ENCODE data around the gene PARP1. TPM values are rescaled to one million over a fixed set of nuclear protein-coding genes. Genes with fewer than 3 reads are reported as not detected.

The PARP1 gene
- polyA plus RNA-seq, 1 experiment = 111 TPM

DNA sequence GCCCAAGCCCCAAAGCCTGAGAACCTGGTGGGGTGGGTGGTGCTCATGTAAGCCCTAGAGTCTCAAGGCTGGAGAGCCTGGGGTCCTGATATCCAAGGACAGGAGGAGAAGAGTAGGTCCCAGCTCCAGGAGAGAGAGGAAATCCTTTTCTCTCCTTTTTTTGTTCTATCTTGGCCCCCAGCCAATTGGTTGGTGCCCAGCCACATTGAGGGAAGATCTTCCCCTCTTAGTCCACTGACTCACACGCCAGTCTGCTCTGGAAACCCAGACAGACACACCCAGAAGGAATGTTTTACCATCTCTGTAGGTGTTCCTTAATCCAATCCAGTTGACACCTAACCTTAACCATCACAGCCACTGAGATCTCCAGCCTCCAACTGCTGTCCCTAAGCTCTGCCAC lies 82.7 kb downstream of the PARP1 start:
- ChIA-PET POLR2A (no interaction called here), CTCF (interaction anchor here (1.0 kb wide), 1 partner anchor 83 kb away, joined by 3 read pairs; no protein-coding TSS in a partner anchor)
- Histone ChIP-seq H3K27me3 (ENCODE audit: control insufficient read depth, insufficient read depth, low read length) (peaks cover 2% of the 10 kb centered on the region), H3K9me3 (ENCODE audit: control insufficient read depth, insufficient read depth, low read length) (no peaks in the 10 kb centered on the region; the same call in 1 of the 2 replicates), H3K4me3 (ENCODE audit: low read depth, low read length) (no peak overlapping the region), H3K27ac (ENCODE audit: low read depth, low read length) (no peak overlapping the region)
- TF ChIP-seq, protein P1, sequence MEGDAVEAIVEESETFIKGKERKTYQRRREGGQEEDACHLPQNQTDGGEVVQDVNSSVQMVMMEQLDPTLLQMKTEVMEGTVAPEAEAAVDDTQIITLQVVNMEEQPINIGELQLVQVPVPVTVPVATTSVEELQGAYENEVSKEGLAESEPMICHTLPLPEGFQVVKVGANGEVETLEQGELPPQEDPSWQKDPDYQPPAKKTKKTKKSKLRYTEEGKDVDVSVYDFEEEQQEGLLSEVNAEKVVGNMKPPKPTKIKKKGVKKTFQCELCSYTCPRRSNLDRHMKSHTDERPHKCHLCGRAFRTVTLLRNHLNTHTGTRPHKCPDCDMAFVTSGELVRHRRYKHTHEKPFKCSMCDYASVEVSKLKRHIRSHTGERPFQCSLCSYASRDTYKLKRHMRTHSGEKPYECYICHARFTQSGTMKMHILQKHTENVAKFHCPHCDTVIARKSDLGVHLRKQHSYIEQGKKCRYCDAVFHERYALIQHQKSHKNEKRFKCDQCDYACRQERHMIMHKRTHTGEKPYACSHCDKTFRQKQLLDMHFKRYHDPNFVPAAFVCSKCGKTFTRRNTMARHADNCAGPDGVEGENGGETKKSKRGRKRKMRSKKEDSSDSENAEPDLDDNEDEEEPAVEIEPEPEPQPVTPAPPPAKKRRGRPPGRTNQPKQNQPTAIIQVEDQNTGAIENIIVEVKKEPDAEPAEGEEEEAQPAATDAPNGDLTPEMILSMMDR (IDR thresholded peaks at IDR 0.05; ENCODE audit: low read depth, low read length) = no peak
- no peak for DNase-seq (ENCODE audit: low read depth, low spot score)

DNA sequence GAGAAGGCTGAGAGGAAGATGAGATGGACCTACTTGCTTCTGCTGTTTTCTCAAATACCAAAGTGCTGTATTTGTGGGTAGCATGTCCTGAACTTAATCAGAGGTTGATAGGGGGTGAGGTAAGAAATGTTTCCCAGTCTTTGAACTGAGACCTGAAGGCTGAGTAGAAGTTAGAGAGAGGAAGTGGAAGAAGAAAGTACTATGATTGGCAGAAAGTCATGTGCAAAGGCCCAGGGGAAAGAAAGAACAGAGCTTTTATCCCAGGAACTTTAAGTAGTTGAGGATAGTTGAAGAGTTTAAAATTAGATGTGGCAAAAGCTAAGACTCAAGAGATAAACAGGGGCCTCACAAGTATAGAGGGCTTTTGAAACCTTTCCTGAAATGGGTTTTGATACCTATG lies 83.4 kb downstream of the PARP1 start:
- no peak for DNase-seq (ENCODE audit: low read depth, low spot score)
- TF ChIP-seq, protein P1 (IDR thresholded peaks at IDR 0.05; ENCODE audit: low read depth, low read length) = no peak
- POLR2A ChIA-PET = no interaction called here
- Histone ChIP-seq H3K27ac (ENCODE audit: low read depth, low read length) (no peak overlapping the region), H3K27me3 (ENCODE audit: control insufficient read depth, insufficient read depth, low read length) (peaks cover 2% of the 10 kb centered on the region), H3K9me3 (ENCODE audit: control insufficient read depth, insufficient read depth, low read length) (no peaks in the 10 kb centered on the region; the same call in 1 of the 2 replicates), H3K4me3 (ENCODE audit: low read depth, low read length) (no peak overlapping the region)
- CTCF ChIA-PET = interaction anchor here (1.0 kb wide), 1 partner anchor 84 kb away, joined by 3 read pairs; no protein-coding TSS in a partner anchor

DNA sequence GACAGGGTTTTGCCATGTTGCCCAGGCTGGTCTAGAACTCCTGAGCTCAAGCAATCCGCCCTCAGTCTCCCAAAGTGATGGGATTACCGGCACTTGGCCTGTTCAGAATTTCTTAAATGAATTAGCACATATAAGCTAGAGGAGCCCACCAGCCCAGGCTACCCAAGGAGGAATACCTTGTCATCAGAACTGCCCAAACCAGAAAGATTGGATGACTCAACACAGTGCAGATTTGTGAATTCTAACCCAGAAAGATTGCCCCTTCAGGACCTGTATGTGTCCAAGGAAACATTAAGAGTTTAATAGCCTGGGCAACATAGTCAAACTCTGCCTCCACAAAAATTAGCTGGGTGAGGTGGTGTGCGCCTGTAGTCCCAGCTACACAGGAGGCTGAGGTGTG lies 84.9 kb downstream of the PARP1 start:
- ChIA-PET CTCF (no interaction called here), POLR2A (no interaction called here)
- Histone ChIP-seq H3K27me3 (ENCODE audit: control insufficient read depth, insufficient read depth, low read length) (peaks cover 2% of the 10 kb centered on the region), H3K4me3 (ENCODE audit: low read depth, low read length) (no peak overlapping the region), H3K27ac (ENCODE audit: low read depth, low read length) (no peak overlapping the region), H3K9me3 (ENCODE audit: control insufficient read depth, insufficient read depth, low read length) (no peaks in the 10 kb centered on the region; the same call in 1 of the 2 replicates)
- TF ChIP-seq, protein P1 (IDR thresholded peaks at IDR 0.05; ENCODE audit: low read depth, low read length) = no peak
- DNase-seq (ENCODE audit: low read depth, low spot score) = no peak

DNA sequence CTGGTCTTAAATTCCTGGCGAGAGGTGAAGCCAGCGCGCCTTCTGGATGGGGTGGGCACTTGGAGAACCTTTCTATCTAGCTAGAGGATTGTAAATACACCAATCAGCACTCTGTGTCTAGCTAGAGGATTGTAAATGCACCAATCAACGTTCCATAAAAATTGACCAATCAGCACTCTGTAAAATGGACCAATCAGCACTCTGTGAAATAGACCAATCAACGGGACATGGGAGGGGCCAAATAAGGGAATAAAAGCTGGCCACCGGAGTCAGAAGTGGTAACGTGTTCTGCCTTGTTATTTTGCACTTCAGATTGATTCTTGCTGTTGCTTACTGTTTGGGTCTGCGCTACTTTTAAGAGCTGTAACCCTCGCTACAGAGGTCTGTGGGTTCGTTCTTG lies 87.0 kb downstream of the PARP1 start:
- ChIA-PET CTCF (interaction anchor here (0.6 kb wide), 1 partner anchor 29 kb away, joined by 5 read pairs; no protein-coding TSS in a partner anchor), POLR2A (no interaction called here)
- Histone ChIP-seq H3K27me3 (ENCODE audit: control insufficient read depth, insufficient read depth, low read length) (peaks cover 2% of the 10 kb centered on the region), H3K4me3 (ENCODE audit: low read depth, low read length) (no peak overlapping the region), H3K9me3 (ENCODE audit: control insufficient read depth, insufficient read depth, low read length) (no peaks in the 10 kb centered on the region; the same call in 1 of the 2 replicates), H3K27ac (ENCODE audit: low read depth, low read length) (no peak overlapping the region)
- TF ChIP-seq, protein P1 (IDR thresholded peaks at IDR 0.05; ENCODE audit: low read depth, low read length) = no peak
- DNase-seq (ENCODE audit: low read depth, low spot score) = no peak

DNA sequence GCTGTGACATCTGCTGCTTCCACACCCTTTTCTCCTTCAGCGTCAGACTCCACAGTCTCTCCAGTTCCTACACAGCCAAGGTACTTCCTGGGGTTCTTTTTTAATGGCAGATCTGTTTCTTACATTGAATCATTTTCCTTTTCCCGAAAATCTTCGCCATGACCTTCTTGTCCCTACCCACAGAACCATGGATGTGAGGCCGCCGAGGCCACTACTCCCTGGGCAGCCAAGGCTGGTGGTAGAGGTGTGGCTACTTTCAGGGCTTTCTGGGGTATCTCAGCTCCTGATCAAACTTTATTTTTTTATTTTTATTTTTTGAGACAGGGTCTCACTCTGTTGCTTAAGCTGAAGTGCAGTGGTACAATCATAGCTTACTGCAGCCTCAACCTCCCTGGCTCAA lies 89.4 kb downstream of the PARP1 start:
- H3K27me3 ChIP-seq (ENCODE audit: control insufficient read depth, insufficient read depth, low read length) = peaks cover 2% of the 10 kb centered on the region
- TF ChIP-seq, protein P1 (IDR thresholded peaks at IDR 0.05; ENCODE audit: low read depth, low read length) = no peak
- H3K9me3 ChIP-seq (ENCODE audit: control insufficient read depth, insufficient read depth, low read length) = no peaks in the 10 kb centered on the region; the same call in 1 of the 2 replicates
- H3K4me3 ChIP-seq (ENCODE audit: low read depth, low read length) = no peak overlapping the region
- POLR2A ChIA-PET = no interaction called here
- no peak for DNase-seq (ENCODE audit: low read depth, low spot score)
- CTCF ChIA-PET = no interaction called here
- H3K27ac ChIP-seq (ENCODE audit: low read depth, low read length) = no peak overlapping the region
